ENCODE measurements around the gene NEGR1.

GRCh38 chr1:71949681-71950080 lies 332.7 kb downstream of the NEGR1 start:
- TF ChIP-seq CTCF (IDR thresholded peaks at IDR 0.05 in 8 of 11, conservative IDR thresholded peaks at IDR 0.05 in 3 of 11) (no peak), POLR2AphosphoS5 (IDR thresholded peaks at IDR 0.05) (no peak)
